K562 (cell line): ENCODE measurements around the gene COLEC12. TPM values are rescaled to one million over a fixed set of nuclear protein-coding genes. Genes with fewer than 3 reads are reported as not detected.
A peak's percentile ranks its signal among the peaks of the same experiment; 100 is the strongest.

ENCODE experiments used
- ATAC-seq: fragments of 200-7000 bp; cut with Tn5 transposase; 3 replicates; pipeline ENCODE4 v1.9.1; 2020; ENCODE audit warnings: moderate library complexity
- BruUV-seq: library from RNA; stranded (reverse); fragments of 400-500 nt; replicated peaks from 2 replicates; lab custom pipeline; 2021; lab: Mats Ljungman, UMichigan
- CTCF ChIA-PET: fragments of 300-600 bp; formaldehyde crosslinking; extraction: SDS; loops from one replicate; lab custom pipeline; 2021; ENCODE audit warnings: low intra/inter-chr PET ratio; lab: Yijun Ruan, JAX
- POLR2A ChIA-PET: fragments of 300-600, 350-650 bp; sonication (Branson Sonifier 250); formaldehyde crosslinking; extraction: SDS; loops from one replicate; lab custom pipeline; 2021; ENCODE audit warnings: antibody characterized with exemption, inconsistent platforms; lab: Yijun Ruan, JAX
- DNase-seq, 4 experiments: peaks; one replicate each; pipeline versions ENCODE4 v3.0.0 to v3.0.0-alpha.2; 2011 to 2018; ENCODE audit warnings: low spot score in 3 of 4, mixed read lengths in 3 of 4; ENCODE audit errors: extremely low read depth in 1 of 4
- FAIRE-seq: peaks from 2 replicates; lab custom pipeline; 2011; peaks lifted over from hg19 to GRCh38; lab: Jason Lieb, UNC
- H2AFZ ChIP-seq: 2 replicates; pipeline ENCODE4 v1.6.0; 2011; ENCODE audit warnings: low read depth, low read length, control low read depth, inconsistent platforms
- H3K27ac ChIP-seq: fragments of 200-600 bp; 3 replicates; pipeline ENCODE4 v1.8.0; 2011; ENCODE audit warnings: low read depth, mild to moderate bottlenecking, control low read depth, inconsistent platforms, low read length, moderate library complexity, mixed read lengths; ENCODE audit errors: extremely low read depth
- H3K27me3 ChIP-seq, 2 experiments: fragments of 300-600 bp in 1 of 2; 2 replicates in 1 of 2; 3 replicates in 1 of 2; pipeline versions ENCODE4 v1.6.0 to v1.8.0; 2011; ENCODE audit warnings: inconsistent platforms in 2 of 2, low read length in 2 of 2, mild to moderate bottlenecking in 1 of 2, mixed read lengths in 1 of 2, moderate library complexity in 1 of 2; ENCODE audit not compliant: control insufficient read depth in 2 of 2, insufficient read depth in 2 of 2
- H3K36me3 ChIP-seq: fragments of 300-600 bp; 3 replicates; pipeline ENCODE4 v1.8.0; 2011; ENCODE audit warnings: mild to moderate bottlenecking, low read length, inconsistent platforms; ENCODE audit not compliant: control insufficient read depth, insufficient read depth
- H3K4me1 ChIP-seq, 2 experiments: fragments of 200-600 bp in 1 of 2; replicated peaks in 1 of 2; 2 replicates in 1 of 2; 3 replicates in 1 of 2; pipeline versions ENCODE4 v1.5.1 to v1.8.0; 2011; ENCODE audit warnings: inconsistent platforms in 2 of 2, low read length in 2 of 2, mild to moderate bottlenecking in 1 of 2, mixed read lengths in 1 of 2, moderate library complexity in 1 of 2; ENCODE audit not compliant: control insufficient read depth in 2 of 2, insufficient read depth in 2 of 2
- H3K4me2 ChIP-seq: 2 replicates; pipeline ENCODE4 v1.6.1; 2011; ENCODE audit warnings: low read length, control low read depth, inconsistent platforms, mixed read lengths; ENCODE audit not compliant: insufficient read depth
- H3K4me3 ChIP-seq: fragments of 200-600 bp; sonication (generic), shearing (Covaris generic); 2 replicates; pipeline ENCODE4 v1.5.1; 2016; ENCODE audit warnings: control low read depth, inconsistent platforms
- H3K79me2 ChIP-seq: fragments of 200-600 bp; 3 replicates; pipeline ENCODE4 v1.8.0; 2011; ENCODE audit warnings: low read length, inconsistent platforms; ENCODE audit not compliant: control insufficient read depth, insufficient read depth
- H3K9ac ChIP-seq, 2 experiments: 2 replicates each; pipeline versions ENCODE4 v1.6.0 to v1.6.1; 2011; ENCODE audit warnings: low read depth in 2 of 2, low read length in 2 of 2, control low read depth in 1 of 2, inconsistent platforms in 1 of 2, mild to moderate bottlenecking in 1 of 2, mixed read lengths in 1 of 2; ENCODE audit not compliant: insufficient read depth in 1 of 2
- H3K9me1 ChIP-seq: one replicate; pipeline ENCODE4 v1.6.0; 2011; ENCODE audit warnings: inconsistent platforms, mild to moderate bottlenecking, low read length, moderate library complexity; ENCODE audit not compliant: control insufficient read depth, insufficient read depth
- H3K9me3 ChIP-seq: replicated peaks from 2 replicates; pipeline ENCODE4 v1.5.1; 2011; ENCODE audit warnings: low read depth, low read length, inconsistent platforms; ENCODE audit not compliant: control insufficient read depth, insufficient read depth
- H4K20me1 ChIP-seq: replicated peaks from 2 replicates; pipeline ENCODE4 v1.6.1; 2011; ENCODE audit warnings: low read length, inconsistent platforms, mixed read lengths; ENCODE audit not compliant: control insufficient read depth, insufficient read depth
- ATF1 ChIP-seq, 2 experiments: fragments of 450-650 bp in 1 of 2; IDR thresholded peaks; 2 replicates each; pipeline ENCODE4 v1.6.1; 2016; ENCODE audit warnings: missing compliant biosample characterization in 1 of 2, missing genetic modification characterization in 1 of 2
- L3MBTL2 ChIP-seq: fragments of 450-650 bp; IDR thresholded peaks from 2 replicates; pipeline ENCODE4 v1.6.1; 2016; ENCODE audit warnings: mild to moderate bottlenecking, moderate library complexity
- MED1 ChIP-seq: sonication (generic); formaldehyde crosslinking; IDR thresholded peaks from 2 replicates; pipeline ENCODE4 v1.8.1; 2023; ENCODE audit warnings: missing genetic modification reagents, borderline replicate concordance
- NCOA1 ChIP-seq: fragments of 450-650 bp; IDR thresholded peaks from 2 replicates; pipeline ENCODE4 v1.6.1; 2016; ENCODE audit warnings: low read depth
- POLR2AphosphoS5 ChIP-seq: IDR thresholded peaks from 2 replicates; pipeline ENCODE4 v1.6.1; 2011; ENCODE audit warnings: mild to moderate bottlenecking, low read depth, low read length, moderate library complexity; ENCODE audit not compliant: control insufficient read depth, insufficient read depth
- SAFB2 ChIP-seq: fragments of 200-400 bp; formaldehyde crosslinking; IDR thresholded peaks from 2 replicates; pipeline ENCODE4 v1.6.1; 2018; ENCODE audit warnings: borderline replicate concordance, low read length, low read depth, moderate library complexity; ENCODE audit not compliant: severe bottlenecking
- SPI1 ChIP-seq: IDR thresholded peaks from 2 replicates; pipeline ENCODE4 v1.6.1; 2011; ENCODE audit warnings: low read depth, low read length, control low read depth, borderline replicate concordance
- ZNF239 ChIP-seq: fragments of 250-450 bp; sonication (Bioruptor Pico); IDR thresholded peaks from 2 replicates; pipeline ENCODE4 v1.4.0; 2020; ENCODE audit warnings: mild to moderate bottlenecking
- ZNF699 ChIP-seq: fragments of 250-450 bp; sonication (Bioruptor Pico); IDR thresholded peaks from 2 replicates; pipeline ENCODE4 v1.8.0; 2021; ENCODE audit warnings: mild to moderate bottlenecking, moderate library complexity; ENCODE audit not compliant: insufficient replicate concordance
- WGBS: fragments of 100-300 bp; shearing (Covaris generic); methylation state at CpG from one replicate; pipeline ENCODE4 v1.1.6; 2016; ENCODE audit warnings: low coverage, mixed read lengths; ENCODE audit not compliant: insufficient coverage; ENCODE audit errors: missing lambda C conversion rate; 5-methylcytosine and 5-hydroxymethylcytosine counted together
- in situ Hi-C: fragments of 300-500 bp; cut with MboI; formaldehyde crosslinking; loops from 4 replicates; pipeline ENCODE4 v1.15.0; 2018; ENCODE audit warnings: inconsistent platforms, mixed read lengths
- intact Hi-C: fragments of 100-400 bp; cut with micrococcal nuclease; formaldehyde crosslinking; loops from 2 replicates; pipeline ENCODE4 v1.14.2; 2022
- polyA plus RNA-seq, 8 experiments: library from polyadenylated mRNA; depleted of rRNA in 4 of 8; stranded (reverse) in 5 of 8; unstranded in 3 of 8; fragments of >200 nt; fragmentation: Nextera tagmentation in 2 of 8; fragmentation: Illumina TruSeq in 1 of 8; extraction: Ambion mirVana in 2 of 8; extraction: Trizol in 1 of 8; gene quantifications; 2 replicates each; pipeline versions ENCODE4 v1.2.1 to v1.2.3, GENCODE V29; 2011 to 2014; ENCODE audit warnings: inconsistent platforms in 1 of 8, missing spikeins in 1 of 8
- total RNA-seq, 7 experiments: library from RNA; depleted of rRNA in 6 of 7; stranded (reverse); fragments of >200 nt in 6 of 7; fragmentation: Illumina TruSeq in 2 of 7; extraction: Trizol in 2 of 7; gene quantifications; 2 replicates each; pipeline versions ENCODE4 v1.2.1 to v1.2.3, GENCODE V29; 2011 to 2021; ENCODE audit warnings: low replicate concordance in 1 of 7
- TF ChIP-seq, protein P1 (sequence below), 2 experiments: fragments of 450-650 bp; IDR thresholded peaks; 2 replicates each; pipeline ENCODE4 v1.6.1; 2016; ENCODE audit warnings: mild to moderate bottlenecking in 2 of 2, borderline replicate concordance in 1 of 2, low read depth in 1 of 2, moderate library complexity in 1 of 2
- TF ChIP-seq, protein P2 (sequence below): fragments of 250-450 bp; sonication (Bioruptor Pico); IDR thresholded peaks from 2 replicates; pipeline ENCODE4 v1.5.0; 2021

The COLEC12 gene
- total and polyA plus RNA-seq, 9 of the 15 experiments (the other 6 are each of a cell fraction or from before 2014, with no cell fraction given), result 0.04 TPM; not detected in 8

DNA sequence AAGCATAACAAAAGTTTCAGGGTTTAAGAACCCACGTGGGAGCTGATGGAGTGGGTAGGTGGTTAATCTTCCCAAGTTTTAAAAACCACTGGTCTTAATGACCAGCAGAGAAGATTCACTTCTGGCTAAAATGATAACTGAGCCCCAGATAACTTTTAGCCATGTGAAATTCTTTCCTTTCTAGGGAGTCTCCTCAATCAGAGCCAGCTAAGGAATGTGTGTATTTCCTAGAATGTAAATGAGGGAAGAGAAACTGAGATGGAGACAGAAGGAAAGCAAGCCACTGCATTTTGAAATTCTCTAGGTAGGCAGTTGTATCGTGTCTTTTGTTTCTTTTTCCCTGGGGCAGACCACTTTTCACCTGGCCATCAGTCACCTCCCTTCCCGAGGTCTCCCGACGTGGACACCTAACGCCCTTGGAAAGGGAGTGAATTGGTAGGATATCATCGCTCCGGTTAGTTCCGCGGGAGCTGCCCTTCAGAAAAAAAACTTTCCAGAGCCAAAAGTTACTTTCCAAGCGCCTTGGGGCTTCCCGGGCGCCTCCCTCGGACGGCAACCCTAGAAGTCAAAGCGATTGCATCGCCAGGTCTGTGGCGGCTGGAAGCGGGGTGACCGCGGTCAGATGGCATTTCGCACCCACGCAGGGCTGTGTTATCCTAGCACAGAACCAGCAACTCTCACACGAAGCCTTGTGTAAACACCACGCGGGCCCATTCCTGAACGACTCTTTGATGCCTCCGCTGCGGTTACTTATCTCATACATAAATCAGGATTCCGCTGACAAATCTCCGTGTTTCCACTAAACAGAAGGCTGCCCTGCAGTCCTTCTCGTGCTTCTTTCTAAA is 1.3 kb downstream of the COLEC12 start:
- no peaks in the 10 kb centered on the region for H3K9me1 ChIP-seq
- no peak for ATAC-seq
- intact Hi-C loops (loop anchor here (5.0 to 10.0 kb wide), 3 partner anchors 103 to 336 kb away; no protein-coding TSS in a partner anchor), in situ Hi-C loops (no loop called here)
- no TSS peak for BruUV-seq
- no peak overlapping the region for H3K4me3 ChIP-seq
- WGBS, result 15% methylated on average over 32 of the region's 32 CpGs
- H4K20me1 ChIP-seq, result no peaks in the 10 kb centered on the region
- no peak overlapping the region for H3K4me2 ChIP-seq
- ChIA-PET CTCF (interaction anchor here (0.8 kb wide), 1 partner anchor 115 kb away, joined by 3 read pairs; no protein-coding TSS in a partner anchor), POLR2A (no interaction called here)
- H3K9ac ChIP-seq, result no peak overlapping the region
- peaks cover 29 to 30% of the 10 kb centered on the region in 2 experiments for H3K27me3 ChIP-seq
- no peaks in the 10 kb centered on the region for H3K79me2 ChIP-seq
- peak in 1 of 4 experiments; percentile 14 for DNase-seq
- no peak overlapping the region for H2AFZ ChIP-seq
- no peak overlapping the region for H3K27ac ChIP-seq
- FAIRE-seq, result no peak
- H3K36me3 ChIP-seq, result no peaks in the 10 kb centered on the region
- no peaks in the 10 kb centered on the region for H3K9me3 ChIP-seq
- H3K4me1 ChIP-seq, result peaks cover 0 to 18% of the 10 kb centered on the region in 2 experiments; a peak in 2 of 5 replicates
- no peak for TF ChIP-seq POLR2AphosphoS5
- TF ChIP-seq, protein P1, sequence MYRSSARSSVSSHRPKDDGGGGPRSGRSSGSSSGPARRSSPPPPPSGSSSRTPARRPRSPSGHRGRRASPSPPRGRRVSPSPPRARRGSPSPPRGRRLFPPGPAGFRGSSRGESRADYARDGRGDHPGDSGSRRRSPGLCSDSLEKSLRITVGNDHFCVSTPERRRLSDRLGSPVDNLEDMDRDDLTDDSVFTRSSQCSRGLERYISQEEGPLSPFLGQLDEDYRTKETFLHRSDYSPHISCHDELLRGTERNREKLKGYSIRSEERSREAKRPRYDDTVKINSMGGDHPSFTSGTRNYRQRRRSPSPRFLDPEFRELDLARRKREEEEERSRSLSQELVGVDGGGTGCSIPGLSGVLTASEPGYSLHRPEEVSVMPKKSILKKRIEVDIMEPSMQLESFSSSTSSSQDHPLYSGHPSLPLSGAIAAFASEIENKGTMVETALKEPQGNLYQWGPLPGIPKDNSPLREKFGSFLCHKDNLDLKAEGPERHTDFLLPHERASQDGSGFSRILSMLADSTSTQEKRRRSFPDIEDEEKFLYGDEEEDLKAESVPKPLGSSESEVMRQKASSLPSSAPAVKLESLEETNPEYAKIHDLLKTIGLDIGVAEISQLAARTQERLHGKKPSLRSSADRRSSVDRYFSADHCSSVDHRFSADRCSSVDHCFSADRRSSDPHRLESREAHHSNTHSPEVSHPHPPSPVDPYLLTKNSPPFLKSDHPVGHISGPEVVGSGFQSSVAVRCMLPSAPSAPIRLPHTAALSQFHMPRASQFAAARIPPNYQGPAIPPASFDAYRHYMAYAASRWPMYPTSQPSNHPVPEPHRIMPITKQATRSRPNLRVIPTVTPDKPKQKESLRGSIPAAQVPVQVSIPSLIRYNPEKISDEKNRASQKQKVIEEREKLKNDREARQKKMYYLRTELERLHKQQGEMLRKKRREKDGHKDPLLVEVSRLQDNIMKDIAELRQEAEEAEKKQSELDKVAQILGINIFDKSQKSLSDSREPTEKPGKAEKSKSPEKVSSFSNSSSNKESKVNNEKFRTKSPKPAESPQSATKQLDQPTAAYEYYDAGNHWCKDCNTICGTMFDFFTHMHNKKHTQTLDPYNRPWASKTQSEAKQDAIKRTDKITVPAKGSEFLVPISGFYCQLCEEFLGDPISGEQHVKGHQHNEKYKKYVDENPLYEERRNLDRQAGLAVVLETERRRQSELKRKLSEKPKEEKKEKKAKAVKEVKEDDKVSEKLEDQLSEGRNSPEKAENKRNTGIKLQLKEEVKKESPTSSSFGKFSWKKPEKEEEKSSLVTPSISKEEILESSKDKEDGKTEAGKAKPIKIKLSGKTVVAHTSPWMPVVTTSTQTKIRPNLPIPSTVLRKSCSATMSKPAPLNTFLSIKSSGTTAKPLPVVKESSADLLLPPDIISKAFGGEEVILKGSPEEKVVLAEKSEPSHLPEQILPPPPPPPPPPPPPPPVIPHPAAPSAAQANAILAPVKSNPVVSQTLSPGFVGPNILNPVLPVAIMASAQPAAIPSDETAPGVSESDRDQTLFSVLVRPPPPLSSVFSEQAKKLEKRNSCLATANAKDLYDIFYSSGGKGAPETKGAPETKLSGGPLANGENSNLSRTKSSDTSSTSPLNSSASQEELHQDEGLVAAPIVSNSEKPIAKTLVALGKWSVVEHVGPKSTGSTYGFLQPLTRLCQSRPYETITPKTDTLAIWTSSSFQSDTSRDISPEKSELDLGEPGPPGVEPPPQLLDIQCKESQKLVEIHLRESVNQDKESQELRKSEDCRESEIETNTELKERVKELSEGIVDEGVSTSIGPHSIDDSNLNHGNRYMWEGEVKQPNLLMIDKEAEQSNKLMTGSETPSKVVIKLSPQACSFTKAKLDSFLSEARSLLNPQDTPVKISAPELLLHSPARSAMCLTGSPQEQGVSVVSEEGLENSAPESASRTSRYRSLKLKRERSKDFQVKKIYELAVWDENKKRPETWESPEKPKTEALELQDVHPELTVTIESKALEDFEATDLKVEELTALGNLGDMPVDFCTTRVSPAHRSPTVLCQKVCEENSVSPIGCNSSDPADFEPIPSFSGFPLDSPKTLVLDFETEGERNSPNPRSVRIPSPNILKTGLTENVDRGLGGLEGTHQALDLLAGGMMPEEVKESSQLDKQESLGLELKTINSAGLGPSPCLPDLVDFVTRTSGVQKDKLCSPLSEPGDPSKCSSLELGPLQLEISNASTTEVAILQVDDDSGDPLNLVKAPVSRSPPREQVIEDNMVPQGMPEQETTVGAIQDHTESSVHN (IDR thresholded peaks at IDR 0.05; ENCODE audit: borderline replicate concordance in 1 of 2, low read depth in 1 of 2), result no peak
- TF ChIP-seq ZNF699 (CRISPR knock-in tag), result no peak
- no peak for TF ChIP-seq SAFB2
- TF ChIP-seq ZNF239 (CRISPR knock-in tag), result no peak
- no peak for TF ChIP-seq NCOA1
- 0 out of 2 replicates have a peak, but pooled peaks have one; percentile 22 for TF ChIP-seq L3MBTL2
- no peak for TF ChIP-seq ATF1 (CRISPR knock-in tag; IDR thresholded peaks at IDR 0.05)
- TF ChIP-seq ATF1 (tag; IDR thresholded peaks at IDR 0.05), result peak; percentile 18; the same call in 1 of the 2 replicates
- no peak for TF ChIP-seq MED1 (CRISPR knock-in tag)
- TF ChIP-seq, protein P2, sequence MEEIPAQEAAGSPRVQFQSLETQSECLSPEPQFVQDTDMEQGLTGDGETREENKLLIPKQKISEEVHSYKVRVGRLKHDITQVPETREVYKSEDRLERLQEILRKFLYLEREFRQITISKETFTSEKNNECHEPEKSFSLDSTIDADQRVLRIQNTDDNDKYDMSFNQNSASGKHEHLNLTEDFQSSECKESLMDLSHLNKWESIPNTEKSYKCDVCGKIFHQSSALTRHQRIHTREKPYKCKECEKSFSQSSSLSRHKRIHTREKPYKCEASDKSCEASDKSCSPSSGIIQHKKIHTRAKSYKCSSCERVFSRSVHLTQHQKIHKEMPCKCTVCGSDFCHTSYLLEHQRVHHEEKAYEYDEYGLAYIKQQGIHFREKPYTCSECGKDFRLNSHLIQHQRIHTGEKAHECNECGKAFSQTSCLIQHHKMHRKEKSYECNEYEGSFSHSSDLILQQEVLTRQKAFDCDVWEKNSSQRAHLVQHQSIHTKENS (CRISPR knock-in tag), result no peak
- no peak for TF ChIP-seq SPI1
